ENCODE results near the gene SCFD2.
"Not testable (repeated sequence)": the region's sequence is repeated elsewhere in the genome, so short reads cannot be mapped to it uniquely, and the experiment has no call there.

SCFD2 gene

GRCh38 chr4:53043055-53043454 lies 322.8 kb downstream of the SCFD2 start:
- DNase-seq = no peak

GRCh38 chr4:53040851-53041250 lies 325.0 kb downstream of the SCFD2 start:
- DNase-seq = no peak

- no peak for DNase-seq
These were observed 325.4 kb downstream of the SCFD2 start for GRCh38 chr4:53040459-53040815.

GRCh38 chr4:53039741-53040458 lies 326.0 kb downstream of the SCFD2 start:
- DNase-seq = no peak

- no peak for DNase-seq
These were observed 328.0 kb downstream of the SCFD2 start for GRCh38 chr4:53037892-53038291.

DNA sequence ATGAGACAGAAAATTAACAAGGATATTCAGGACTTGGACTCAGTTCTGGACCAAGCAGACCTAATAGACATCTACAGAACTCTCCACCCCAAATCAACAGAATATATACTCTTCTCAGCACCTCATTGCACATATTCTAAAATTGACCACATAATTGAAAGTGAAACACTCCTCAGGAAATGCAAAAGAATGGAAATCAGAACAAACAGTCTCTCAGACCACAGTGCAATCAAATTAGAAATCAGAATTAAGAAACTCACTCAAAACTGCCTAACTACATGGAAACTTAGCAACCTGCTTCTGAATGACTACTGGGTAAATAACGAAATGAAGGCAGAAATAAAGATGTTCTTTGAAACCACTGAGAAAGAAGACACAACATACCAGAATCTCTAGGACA lies 333.0 kb downstream of the SCFD2 start:
- DNase-seq = not testable (repeated sequence)

- no peak for DNase-seq
These were observed 339.6 kb downstream of the SCFD2 start for GRCh38 chr4:53026233-53026632.

- no peak for DNase-seq
These were observed 342.1 kb downstream of the SCFD2 start for GRCh38 chr4:53023677-53024299.

DNA sequence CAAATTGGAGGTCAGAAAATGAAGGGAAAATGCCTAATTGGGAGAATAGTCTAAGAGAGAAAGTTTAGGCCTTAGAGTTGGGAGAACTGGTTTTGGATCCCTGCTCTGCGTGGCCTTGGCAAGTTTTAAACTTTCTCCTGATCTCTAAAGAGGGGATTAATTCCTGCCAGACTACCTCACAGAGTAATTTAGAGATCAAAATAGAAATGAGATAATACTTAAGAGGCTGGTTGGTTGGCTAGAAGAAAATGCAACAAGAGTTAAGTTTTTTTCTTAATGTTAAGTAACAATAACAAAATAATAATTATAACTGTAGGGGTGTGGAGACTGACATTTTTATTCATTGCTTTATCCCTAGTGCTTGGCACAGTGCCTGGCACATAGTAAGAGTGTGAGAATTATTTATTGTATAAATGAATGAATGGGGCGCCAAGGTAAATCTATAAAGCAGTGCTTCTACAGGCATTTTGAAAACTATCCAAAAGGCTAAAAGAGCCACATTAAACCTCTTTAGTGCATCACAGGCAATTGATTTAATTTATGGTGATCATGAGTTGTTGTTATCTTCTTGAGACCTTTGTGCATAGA lies 343.3 kb downstream of the SCFD2 start:
- no peak for DNase-seq

DNA sequence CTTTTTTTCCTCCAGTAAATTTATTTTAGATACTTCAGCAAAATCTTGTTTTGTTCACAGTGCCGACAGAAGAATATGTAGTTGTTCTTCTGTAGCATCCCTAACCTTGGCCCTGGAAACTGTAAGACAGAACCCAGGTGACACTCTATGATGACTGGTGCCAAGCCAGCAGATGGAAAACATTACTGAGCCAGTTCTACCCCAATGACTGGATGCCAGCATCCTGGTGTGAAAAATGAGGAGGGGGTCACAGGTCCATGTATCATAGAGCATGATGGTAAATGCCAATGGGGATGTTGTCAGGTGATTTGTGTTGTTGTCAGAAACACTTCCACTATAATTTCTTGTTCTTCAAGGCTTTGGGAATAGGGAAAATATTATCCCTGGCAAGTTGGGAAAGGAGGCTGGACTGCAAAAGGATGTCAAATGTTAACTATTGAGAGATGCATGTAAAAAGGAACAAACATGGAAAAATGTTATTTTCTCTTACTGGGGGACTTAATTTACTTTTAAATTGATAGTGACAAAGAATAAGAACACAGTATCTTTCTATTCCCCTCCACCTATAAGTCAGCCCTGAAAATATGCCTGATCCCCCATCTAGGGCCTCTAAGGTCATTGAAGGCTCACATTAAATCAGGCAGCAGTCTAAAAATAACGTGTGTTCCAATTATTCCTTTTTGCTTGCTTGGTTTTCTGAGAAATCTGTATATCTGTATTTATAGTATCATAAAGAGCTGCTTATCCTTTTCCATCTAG lies 343.9 kb downstream of the SCFD2 start:
- DNase-seq = no peak

DNA sequence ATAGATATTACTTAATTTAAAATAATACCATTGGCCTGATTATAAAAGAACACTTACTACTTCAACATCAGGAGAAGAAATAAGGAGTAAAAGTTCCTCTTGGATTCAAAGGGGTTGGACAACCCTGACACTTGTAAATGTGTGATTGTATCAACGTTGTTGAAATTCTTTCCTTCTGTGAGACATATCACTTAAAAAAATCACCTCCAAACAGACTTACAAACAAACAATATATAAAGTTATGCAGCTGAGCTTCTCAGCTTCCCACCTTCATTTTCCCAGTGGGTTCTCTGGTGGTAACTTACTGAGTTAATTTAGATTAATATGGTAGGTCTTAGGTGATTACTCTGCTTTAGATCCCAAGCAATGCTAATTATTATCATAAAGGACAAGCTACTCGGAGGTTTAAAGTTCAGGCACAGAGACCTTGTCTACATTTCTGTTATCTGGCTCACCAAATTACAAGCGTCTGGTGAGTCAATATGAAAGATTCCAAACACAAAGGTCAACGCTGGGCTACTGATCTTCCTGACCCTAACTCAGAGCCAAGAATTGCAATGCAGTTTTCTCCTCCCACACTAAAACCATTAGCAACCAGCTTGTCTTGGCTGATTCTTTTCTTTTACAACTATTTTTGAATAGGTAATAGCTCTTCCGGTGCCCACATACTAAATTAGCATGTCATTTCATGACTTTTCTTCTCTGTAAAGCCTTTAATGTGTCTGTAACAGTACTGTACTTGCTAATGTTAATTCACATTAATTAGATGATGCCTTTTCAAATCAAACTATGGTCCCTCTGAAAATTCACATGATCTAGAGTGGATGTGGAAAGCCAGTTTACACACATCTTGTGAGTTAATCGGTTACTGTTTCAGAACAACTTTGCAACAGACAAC lies 346.1 kb downstream of the SCFD2 start:
- DNase-seq = no peak

GRCh38 chr4:53018471-53018870 lies 347.4 kb downstream of the SCFD2 start:
- no peak for DNase-seq

DNA sequence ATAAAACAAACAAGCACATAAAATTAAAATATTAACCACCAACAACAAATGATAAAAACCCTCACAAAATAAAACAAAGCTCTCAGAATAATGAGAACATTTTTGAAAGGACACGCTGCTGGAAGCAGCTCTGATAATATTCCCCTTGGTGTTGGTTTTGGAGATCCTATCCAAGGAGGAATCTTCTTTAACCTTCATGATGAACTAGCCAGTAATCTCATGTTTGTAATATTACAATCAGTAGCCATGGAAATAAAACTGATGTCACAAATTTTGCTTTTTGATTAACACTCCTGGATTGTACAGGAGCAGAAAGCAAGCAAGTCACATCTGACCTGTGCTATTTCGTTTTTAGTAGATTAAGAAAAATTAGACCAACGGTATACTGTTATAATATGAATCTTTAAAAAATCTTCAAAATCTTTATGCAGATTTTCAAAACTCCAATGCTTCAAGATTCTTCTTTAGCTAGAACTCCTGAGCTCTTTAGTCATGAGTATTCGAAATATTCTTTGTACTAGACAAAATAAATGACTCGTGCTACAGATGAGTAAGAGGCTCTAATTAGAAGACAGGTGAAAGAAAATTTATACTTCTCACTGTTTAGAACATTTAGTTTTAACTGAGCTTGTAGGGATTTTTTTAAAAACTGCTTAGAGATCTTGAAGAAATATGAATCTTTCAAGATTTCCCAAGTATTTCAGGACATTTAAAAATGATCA lies 349.6 kb downstream of the SCFD2 start:
- DNase-seq = no peak

DNA sequence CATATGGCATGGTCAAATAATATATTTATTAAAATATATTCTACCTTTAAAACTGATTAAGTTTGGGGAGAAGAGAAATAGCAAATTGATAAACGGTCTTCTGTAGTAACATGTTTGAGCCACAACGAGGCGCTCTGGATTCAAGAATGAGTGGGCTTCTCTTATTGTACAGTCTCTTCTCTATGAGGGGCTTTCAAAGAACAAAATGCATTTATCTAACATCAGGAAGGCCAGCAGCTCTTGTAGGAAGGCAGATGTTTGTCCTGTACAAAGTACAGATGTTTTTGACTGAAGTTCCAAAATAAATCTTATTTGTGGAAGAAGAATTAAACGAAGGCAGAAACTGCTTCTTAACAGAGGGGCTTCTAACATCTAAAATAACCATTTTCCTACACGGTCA lies 350.2 kb downstream of the SCFD2 start:
- DNase-seq = no peak

DNA sequence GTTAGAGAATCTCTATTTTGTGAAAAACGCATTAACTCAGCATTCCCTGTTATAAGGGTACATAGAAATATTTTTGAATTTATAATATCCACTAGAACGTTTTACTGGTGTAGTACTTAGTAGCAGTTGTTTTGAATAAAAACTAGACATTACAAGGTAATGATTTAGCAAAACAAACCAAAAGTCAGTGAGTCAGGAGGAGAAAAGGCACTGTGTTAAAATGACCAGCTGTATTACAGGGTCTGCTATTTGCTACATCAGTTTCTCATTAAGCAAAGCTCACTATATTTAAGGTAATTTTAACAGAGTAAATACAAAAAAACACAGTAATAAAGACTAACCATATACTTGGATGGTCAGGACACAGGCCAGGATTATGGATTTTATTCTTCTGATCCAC lies 351.0 kb downstream of the SCFD2 start:
- DNase-seq = no peak

DNA sequence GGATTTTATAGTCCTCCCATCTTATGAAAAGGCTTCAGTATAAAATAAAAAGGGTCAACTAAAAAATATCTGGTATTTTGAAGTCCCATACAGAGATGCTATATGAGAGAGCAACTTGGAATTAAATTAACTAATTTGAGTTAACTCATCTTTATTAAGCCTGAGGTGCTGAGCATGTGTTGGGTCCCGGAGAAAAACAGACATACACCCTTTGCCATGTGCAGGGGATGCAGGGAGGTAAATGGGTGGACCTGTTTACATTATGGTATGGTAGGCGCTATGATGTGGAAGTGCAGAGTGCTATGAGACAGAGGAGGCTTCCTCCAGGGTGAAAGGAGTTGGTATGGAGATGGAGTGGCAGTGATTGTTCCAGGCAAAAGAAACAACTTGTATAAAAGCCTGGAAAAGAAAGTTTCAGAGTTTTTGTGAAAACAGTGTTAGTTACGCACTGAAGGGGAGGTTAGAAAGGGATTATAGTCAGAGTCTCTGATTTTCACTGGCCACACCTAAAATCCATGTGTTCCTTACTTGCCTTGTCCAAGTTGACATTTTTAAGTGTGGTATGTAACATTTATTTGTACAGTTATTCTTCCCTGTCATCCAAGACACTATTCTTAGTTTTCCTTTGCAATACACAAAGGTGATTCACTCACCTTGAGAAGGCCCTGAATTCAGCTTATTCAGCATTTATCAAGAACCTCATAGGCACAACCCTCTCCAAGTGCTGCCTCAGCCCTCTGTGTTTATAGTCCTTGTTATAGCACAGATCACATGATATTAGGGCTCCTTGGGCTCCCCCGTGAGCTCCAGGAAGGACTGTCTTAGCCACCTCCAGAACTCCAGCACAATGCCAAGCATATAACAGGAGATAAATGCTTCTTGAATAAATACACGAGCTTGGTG lies 351.7 kb downstream of the SCFD2 start:
- no peak for DNase-seq

DNA sequence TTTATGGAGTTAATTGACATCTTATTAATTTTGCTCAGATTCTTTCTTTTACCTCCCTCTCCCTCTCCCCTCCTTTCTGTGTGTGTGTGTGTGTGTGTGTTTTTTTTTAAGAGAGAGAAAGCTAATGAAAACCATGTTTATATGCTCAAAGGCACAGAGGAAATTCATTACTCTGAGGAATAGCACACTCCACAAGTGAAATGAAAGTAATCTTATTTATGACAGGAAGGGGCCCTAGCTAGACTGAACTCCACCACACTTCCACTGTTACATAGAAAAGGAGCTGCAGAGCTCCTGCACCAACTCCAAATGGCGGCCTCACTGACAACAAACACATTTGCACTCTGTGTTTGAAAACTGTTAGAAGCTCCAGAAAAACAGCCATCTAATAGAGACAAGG lies 353.1 kb downstream of the SCFD2 start:
- DNase-seq = no peak

DNA sequence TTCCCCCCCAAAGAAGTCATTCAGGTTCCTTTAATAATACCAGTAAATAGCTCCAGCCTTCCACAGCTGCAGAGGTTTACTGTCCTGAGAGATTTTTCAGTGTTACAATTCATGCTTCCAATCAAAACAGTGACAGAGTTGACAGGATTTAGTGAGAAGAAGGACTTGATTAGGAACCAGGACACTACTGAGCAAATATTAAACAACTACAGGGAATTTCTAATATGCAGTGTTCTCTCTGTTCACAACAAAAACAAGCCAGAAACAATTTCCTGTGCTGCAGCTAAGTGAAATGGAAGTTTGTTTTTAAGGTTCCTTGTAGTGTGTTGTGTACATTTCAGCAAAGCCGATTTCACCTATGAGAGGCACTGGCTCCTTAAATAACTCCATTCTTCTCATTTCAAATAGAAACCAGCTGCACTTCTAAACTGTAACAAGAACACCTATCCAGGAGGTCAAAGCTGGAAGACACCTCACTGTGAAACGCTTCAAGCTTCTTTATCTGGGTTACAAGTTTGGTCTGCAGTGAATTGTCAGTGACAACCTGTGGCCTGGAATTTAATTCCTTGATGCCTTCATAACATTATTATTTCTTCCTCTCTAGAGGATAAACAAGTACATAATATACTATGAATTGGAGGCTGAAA lies 354.5 kb downstream of the SCFD2 start:
- DNase-seq = no peak

- DNase-seq = no peak
These were observed 355.5 kb downstream of the SCFD2 start for GRCh38 chr4:53010318-53010717.

DNA sequence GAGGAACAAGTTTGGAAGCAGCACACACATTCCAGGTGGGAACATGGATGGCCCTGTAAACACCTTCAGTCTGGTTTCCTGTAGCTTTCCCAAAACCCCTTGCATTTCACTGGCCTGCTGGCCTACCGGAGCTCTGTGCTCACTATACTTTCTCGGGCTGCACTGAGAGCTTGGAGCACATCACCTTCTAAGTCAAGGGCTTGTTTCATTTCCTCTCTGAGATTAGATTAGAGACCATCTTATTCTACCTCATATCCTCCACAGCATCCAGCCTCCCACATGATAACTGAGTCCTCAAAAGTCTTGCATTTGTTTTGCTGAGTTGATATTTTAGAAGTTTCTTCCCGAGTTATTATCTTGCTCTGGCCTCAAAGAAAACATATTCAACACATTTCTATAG lies 356.0 kb downstream of the SCFD2 start:
- no peak for DNase-seq
